Mesenchymal stem cell (in vitro differentiated cells and primary cell): Measurements from ENCODE around the gene ARHGEF2. TPM values are rescaled to one million over a fixed set of nuclear protein-coding genes. Genes with fewer than 3 reads are reported as not detected.

Experiments used
- small RNA-seq: library from polyadenylated mRNA; stranded (forward); fragments of <200 nt; extraction: miRNeasy Mini kit (QIAGEN cat#:217004); gene quantifications from one replicate; pipeline ENCODE3, GENCODE V24; 2013; ENCODE audit warnings: low read depth

ARHGEF2 gene

Small RNAs within 50 kb of the gene (small RNA-seq; reads per million reads assigned to genes)
- 2.0 reads per million for gene MIR6738
- gene SCARNA4: not detected
- 89.5 reads per million, percentile 92 among the genes with 10 or more reads in this experiment for gene SNORA80E
